NB4 (cell line): ENCODE measurements around the gene RPL29.
A peak's percentile ranks its signal among the peaks of the same experiment; 100 is the strongest.

Experiments
- DNase-seq: peaks from one replicate; pipeline ENCODE4 v3.0.0; 2010; ENCODE audit warnings: low read depth
- H3K4me3 ChIP-seq: one replicate; pipeline ENCODE4 v1.5.1; 2011; ENCODE audit warnings: mild to moderate bottlenecking, low read depth, low read length, moderate library complexity
- CTCF ChIP-seq: IDR thresholded peaks from one replicate; pipeline ENCODE4 v1.5.1; 2012; ENCODE audit warnings: low read depth, low read length
- MYC ChIP-seq: IDR thresholded peaks from 2 replicates; pipeline ENCODE4 v1.6.1; 2011; ENCODE audit warnings: low read depth, low read length
- POLR2A ChIP-seq: IDR thresholded peaks from 2 replicates; pipeline ENCODE4 v1.6.1; 2011; ENCODE audit warnings: mild to moderate bottlenecking; ENCODE audit not compliant: insufficient read length; ENCODE audit errors: extremely low read depth
- TF ChIP-seq, protein P1 (sequence below): IDR thresholded peaks from 2 replicates; pipeline ENCODE4 v1.6.1; 2011; ENCODE audit warnings: low read depth, low read length

The RPL29 gene

GRCh38 chr3:52019352-52020080 lies 23.8 kb upstream of the RPL29 start:
- no peak overlapping the region for H3K4me3 ChIP-seq
- DNase-seq, result peak; percentile 76
- TF ChIP-seq POLR2A (no peak), CTCF (no peak)

- TF ChIP-seq MYC (no peak), CTCF (no peak), POLR2A (no peak)
- TF ChIP-seq, protein P1, sequence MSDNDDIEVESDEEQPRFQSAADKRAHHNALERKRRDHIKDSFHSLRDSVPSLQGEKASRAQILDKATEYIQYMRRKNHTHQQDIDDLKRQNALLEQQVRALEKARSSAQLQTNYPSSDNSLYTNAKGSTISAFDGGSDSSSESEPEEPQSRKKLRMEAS, result no peak
- no peak for DNase-seq
- H3K4me3 ChIP-seq, result no peak overlapping the region
Measured at GRCh38 chr3:52018319-52019000, 22.8 kb upstream of the RPL29 start.

DNA sequence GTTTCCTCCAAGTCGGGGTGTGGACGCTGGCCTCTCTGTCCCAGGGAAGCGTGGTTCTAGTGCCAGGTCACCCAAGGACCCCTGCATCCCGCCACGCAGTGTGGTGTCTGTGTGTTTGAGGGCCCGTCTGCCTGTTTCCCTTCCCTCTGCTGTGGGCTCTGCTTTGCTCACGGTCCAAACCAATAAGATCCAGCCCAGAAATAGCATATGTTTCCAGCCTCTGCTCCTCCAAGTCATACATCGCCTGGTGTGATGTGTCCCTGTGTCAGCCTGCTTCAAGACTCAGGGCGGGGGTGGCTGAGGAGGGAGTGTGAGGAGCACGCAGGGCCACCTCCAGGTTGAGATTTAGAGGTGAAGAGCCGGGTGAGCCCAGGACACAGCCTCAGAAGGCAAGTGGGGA lies 21.9 kb upstream of the RPL29 start:
- no peak overlapping the region for H3K4me3 ChIP-seq
- TF ChIP-seq CTCF, result no peak
- DNase-seq, result no peak

DNA sequence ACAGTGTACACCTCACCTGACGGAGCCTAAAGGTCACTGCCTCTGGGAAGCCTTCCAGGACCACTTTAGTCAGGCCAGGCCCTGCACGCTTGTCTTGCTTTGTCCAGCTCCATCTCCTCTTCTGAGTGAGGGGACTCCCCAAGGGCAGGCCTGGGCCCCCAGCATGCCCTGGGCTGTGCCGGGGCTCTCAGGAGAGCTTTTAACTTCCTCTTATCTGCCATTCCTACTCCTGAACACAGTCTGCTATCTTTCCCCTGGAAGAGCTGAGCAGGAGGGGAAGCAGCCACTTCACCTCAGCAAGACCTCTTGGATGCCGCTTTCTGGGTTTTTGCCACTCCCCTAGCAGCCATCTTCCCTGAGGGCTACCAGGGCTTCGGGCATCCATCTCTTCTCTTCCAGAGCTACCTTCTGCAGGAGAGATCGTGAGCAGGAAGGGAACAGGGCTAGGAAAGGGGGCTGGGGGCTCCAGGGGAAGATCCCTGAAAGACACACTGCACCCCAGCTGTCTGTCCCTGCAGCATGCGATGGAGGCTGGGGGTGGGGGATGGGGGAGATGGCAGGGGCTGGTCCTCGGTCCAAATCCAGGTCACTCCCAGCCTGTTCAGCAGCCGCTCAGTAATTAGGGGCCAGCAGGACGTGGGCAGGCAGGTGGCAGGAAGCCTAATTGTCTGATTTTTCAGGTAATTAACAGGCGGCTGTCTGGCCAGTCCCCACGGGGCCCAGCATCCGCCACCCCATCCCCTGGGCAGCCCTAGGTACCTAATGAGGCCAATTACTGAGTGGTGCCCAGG lies 19.9 kb upstream of the RPL29 start:
- H3K4me3 ChIP-seq, result no peak overlapping the region
- peak; percentile 47 for DNase-seq
- TF ChIP-seq, protein P1, result no peak
- TF ChIP-seq MYC (no peak), POLR2A (no peak), CTCF (no peak)

- DNase-seq, result peak; percentile 70
- TF ChIP-seq CTCF, result peak; percentile 61
- TF ChIP-seq, protein P1, result no peak
- no peak for TF ChIP-seq MYC
- TF ChIP-seq POLR2A, result no peak
- H3K4me3 ChIP-seq, result no peak overlapping the region
Measured at GRCh38 chr3:52014613-52015012, 18.9 kb upstream of the RPL29 start.
